Measurements from ENCODE around the gene CCDC192. TPM values are rescaled to one million over a fixed set of nuclear protein-coding genes. Genes with fewer than 3 reads are reported as not detected.
"Not testable (repeated sequence)": the region's sequence is repeated elsewhere in the genome, so short reads cannot be mapped to it uniquely, and the experiment has no call there.

The CCDC192 gene
- total RNA-seq, 2 experiments from 2014 or later, result not detected

DNA sequence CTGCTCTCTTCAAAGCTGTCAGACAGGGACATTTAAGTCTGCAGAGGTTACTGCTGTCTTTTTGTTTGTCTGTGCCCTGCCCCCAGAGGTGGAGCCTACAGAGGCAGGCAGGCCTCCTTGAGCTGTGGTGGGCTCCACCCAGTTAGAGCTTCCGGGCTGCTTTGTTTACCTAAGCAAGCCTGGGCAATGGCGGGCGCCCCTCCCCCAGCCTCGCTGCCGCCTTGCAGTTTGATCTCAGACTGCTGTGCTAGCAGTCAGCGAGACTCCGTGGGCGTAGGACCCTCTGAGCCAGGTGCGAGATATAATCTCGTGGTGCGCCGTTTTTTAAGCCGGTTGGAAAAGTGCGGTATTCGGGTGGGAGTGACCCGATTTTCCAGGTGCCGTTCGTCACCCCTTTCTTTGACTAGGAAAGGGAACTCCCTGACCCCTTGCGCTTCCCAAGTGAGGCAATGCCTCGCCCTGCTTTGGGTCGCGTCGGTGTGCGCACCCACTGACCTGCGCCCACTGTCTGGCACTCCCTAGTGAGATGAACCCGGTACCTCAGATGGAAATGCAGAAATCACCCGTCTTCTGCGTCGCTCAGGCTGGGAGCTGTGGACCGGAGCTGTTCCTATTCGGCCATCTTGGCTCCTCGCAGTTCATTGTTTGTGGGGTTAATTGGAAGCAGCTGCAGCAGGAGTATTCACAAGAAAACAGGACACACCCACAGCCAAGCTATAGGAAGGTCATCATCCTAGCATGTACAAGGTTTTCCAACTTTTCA lies 49.5 kb downstream of the CCDC192 start:
- H3K36me3 Mint-ChIP-seq (ENCODE audit: low read depth); H3K9me3 Mint-ChIP-seq (ENCODE audit: insufficient read depth); H3K4me1 Mint-ChIP-seq (ENCODE audit: low read depth); H3K4me3 Mint-ChIP-seq; H3K27ac Mint-ChIP-seq; DNase-seq; POLR2A ChIA-PET; CTCF ChIA-PET; ATAC-seq; H3K27me3 Mint-ChIP-seq (ENCODE audit: low read depth): not testable (repeated sequence)

DNA sequence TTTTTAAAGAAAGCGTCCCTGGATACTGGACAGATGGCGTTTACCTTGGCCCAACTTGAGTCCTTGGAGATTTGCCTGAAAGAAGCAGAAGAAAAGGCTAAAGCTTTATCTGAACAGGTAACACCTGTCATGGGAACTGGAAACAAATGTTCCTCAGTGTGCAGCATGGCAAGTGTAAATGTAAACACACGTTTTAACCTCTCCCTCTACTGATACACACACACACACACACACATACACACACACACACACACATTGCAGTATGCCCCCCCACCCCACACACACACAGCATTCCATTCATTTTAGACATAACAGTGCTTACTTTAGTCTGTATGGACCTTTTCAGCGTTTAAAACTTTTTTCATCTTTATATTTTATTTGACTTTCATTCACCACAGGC lies 51.1 kb downstream of the CCDC192 start:
- H3K36me3 Mint-ChIP-seq (ENCODE audit: low read depth), result no peaks in the 10 kb centered on the region
- no peak overlapping the region for H3K4me3 Mint-ChIP-seq
- CTCF ChIA-PET, result no interaction called here
- no peaks in the 10 kb centered on the region for H3K4me1 Mint-ChIP-seq (ENCODE audit: low read depth)
- no peak overlapping the region for H3K27ac Mint-ChIP-seq
- ATAC-seq (no peak), DNase-seq (no peak)
- no peaks in the 10 kb centered on the region for H3K9me3 Mint-ChIP-seq (ENCODE audit: insufficient read depth)
- no peaks in the 10 kb centered on the region for H3K27me3 Mint-ChIP-seq (ENCODE audit: low read depth)
- POLR2A ChIA-PET, result interaction anchor here (0.7 kb wide), 1 partner anchor 91 kb away, joined by 3 read pairs; no protein-coding TSS in a partner anchor

DNA sequence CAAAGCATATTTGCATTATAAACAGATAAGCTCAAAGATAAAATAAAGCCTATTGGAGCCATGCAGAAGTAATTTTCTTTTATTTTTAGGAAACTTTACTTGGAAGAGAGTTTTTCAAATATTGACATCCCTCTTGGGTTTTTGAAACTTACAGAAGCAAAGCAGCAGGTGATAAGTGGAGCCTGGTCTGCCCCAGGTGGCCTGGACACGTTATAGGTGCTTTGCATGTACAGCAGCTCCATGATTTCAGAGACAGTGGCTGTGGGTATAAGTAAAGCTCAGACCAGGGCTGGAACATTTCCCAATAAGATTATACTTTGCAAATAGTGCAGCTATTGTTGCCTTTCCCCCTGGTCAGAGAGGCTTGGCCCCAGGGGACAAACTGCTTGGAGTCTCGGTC lies 51.5 kb downstream of the CCDC192 start:
- ChIA-PET CTCF (no interaction called here), POLR2A (no interaction called here)
- no peak overlapping the region for H3K27ac Mint-ChIP-seq
- H3K36me3 Mint-ChIP-seq (ENCODE audit: low read depth), result no peaks in the 10 kb centered on the region
- H3K4me1 Mint-ChIP-seq (ENCODE audit: low read depth), result no peaks in the 10 kb centered on the region
- ATAC-seq (no peak), DNase-seq (no peak)
- no peaks in the 10 kb centered on the region for H3K9me3 Mint-ChIP-seq (ENCODE audit: insufficient read depth)
- no peak overlapping the region for H3K4me3 Mint-ChIP-seq
- no peaks in the 10 kb centered on the region for H3K27me3 Mint-ChIP-seq (ENCODE audit: low read depth)

- DNase-seq (peak; percentile 22), ATAC-seq (no peak)
- ChIA-PET CTCF (no interaction called here), POLR2A (no interaction called here)
- Mint-ChIP-seq H3K27ac (no peak overlapping the region), H3K4me1 (ENCODE audit: low read depth) (no peaks in the 10 kb centered on the region), H3K9me3 (ENCODE audit: insufficient read depth) (no peaks in the 10 kb centered on the region), H3K27me3 (ENCODE audit: low read depth) (no peaks in the 10 kb centered on the region), H3K4me3 (no peak overlapping the region), H3K36me3 (ENCODE audit: low read depth) (no peaks in the 10 kb centered on the region)
Observed at GRCh38 chr5:127757576-127757975, 54.4 kb downstream of the CCDC192 start.

DNA sequence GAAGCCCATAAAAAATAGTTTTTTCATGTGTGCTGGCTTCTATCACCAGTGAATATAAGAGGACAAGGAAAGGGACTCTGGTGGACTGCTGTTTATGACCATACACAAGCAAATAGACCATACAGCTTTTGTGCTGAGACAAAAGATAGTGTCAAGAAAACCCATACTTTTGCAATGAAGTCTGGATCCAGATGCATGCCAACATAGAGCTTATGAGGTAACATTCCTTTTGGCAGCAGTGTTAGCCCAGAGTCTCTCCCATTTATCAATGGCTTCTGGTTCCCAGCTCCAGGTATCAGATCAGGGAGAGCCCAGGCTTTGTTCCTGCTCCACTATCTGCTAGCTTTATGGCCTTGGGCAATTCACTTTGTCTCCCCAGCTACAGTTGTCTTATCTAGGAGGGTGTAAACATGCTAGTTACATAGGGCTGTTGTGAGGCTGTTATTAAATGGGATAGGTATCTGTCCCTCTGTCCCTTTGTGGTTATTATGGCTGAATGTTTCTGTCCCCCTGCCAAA lies 55.6 kb downstream of the CCDC192 start:
- Mint-ChIP-seq H3K4me3 (no peak overlapping the region), H3K27ac (no peak overlapping the region), H3K27me3 (ENCODE audit: low read depth) (no peaks in the 10 kb centered on the region), H3K4me1 (ENCODE audit: low read depth) (no peaks in the 10 kb centered on the region), H3K36me3 (ENCODE audit: low read depth) (no peaks in the 10 kb centered on the region), H3K9me3 (ENCODE audit: insufficient read depth) (no peaks in the 10 kb centered on the region)
- POLR2A ChIA-PET, result no interaction called here
- DNase-seq, result no peak
- ATAC-seq, result no peak
- CTCF ChIA-PET, result interaction anchor here (0.8 to 1.2 kb wide), 2 partner anchors 108 to 443 kb away, joined by 3 read pairs; no protein-coding TSS in a partner anchor

DNA sequence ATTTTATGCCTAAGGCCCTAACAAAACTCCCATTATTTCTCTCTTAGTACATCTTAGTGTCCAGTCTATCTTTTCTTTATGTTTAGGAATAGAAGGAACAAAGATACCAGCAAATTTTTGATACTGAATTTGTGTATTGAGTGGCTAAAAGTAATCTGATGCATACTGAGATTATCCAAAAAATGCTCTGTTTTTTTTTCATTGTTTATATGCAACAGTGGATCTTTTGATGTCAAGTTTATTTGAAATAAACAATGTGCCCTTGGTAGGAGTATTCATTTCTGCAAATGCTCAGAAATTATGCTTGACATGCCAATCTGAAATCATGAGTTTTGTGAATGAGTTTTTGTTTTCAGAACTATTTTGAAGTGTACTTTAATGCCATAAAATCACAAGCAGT lies 58.7 kb downstream of the CCDC192 start:
- DNase-seq (no peak), ATAC-seq (no peak)
- H3K27ac Mint-ChIP-seq, result no peak overlapping the region
- H3K36me3 Mint-ChIP-seq (ENCODE audit: low read depth), result no peaks in the 10 kb centered on the region
- H3K4me3 Mint-ChIP-seq, result no peak overlapping the region
- CTCF ChIA-PET, result no interaction called here
- no peaks in the 10 kb centered on the region for H3K27me3 Mint-ChIP-seq (ENCODE audit: low read depth)
- H3K4me1 Mint-ChIP-seq (ENCODE audit: low read depth), result no peaks in the 10 kb centered on the region
- POLR2A ChIA-PET, result no interaction called here
- no peaks in the 10 kb centered on the region for H3K9me3 Mint-ChIP-seq (ENCODE audit: insufficient read depth)

- Mint-ChIP-seq H3K4me1 (ENCODE audit: low read depth) (no peaks in the 10 kb centered on the region), H3K4me3 (no peak overlapping the region), H3K36me3 (ENCODE audit: low read depth) (no peaks in the 10 kb centered on the region), H3K27me3 (ENCODE audit: low read depth) (no peaks in the 10 kb centered on the region), H3K9me3 (ENCODE audit: insufficient read depth) (no peaks in the 10 kb centered on the region), H3K27ac (no peak overlapping the region)
- ChIA-PET CTCF (no interaction called here), POLR2A (no interaction called here)
- ATAC-seq (no peak), DNase-seq (no peak)
Observed at GRCh38 chr5:127762412-127762811, 59.2 kb downstream of the CCDC192 start.

DNA sequence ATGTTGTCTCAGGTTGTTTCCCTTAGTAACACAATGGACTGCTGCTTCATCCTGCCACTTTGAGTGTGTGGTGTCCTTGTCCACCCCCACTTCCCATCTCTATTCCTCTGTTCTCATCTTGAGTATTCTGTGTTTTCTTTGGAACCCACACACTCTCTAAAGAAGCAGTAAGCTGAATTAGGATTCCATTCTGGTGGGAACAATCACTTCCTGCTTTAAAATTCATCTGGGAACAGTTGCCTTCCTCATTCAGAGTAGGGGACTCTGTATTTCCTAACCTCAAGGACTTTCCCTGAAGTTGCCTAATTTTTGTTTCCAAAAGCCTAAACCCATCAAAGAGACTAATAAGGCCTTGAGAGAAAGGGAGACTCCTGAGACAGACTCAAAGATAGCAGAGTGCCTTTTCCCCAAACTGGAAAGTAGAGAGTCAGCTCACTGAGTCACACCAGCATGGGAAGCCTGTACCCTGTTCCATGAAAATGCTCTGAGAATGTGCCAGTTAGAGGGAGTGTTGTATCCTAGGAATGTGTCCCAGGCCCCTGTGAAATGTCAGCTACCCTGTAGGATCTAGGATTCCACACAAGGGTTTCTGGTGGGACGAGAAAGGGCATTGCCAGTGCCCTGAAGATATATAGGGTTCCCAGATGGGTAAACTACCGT lies 63.6 kb downstream of the CCDC192 start:
- DNase-seq (no peak), ATAC-seq (no peak)
- Mint-ChIP-seq H3K4me3 (no peak overlapping the region), H3K4me1 (ENCODE audit: low read depth) (no peaks in the 10 kb centered on the region), H3K27ac (no peak overlapping the region), H3K9me3 (ENCODE audit: insufficient read depth) (no peaks in the 10 kb centered on the region), H3K36me3 (ENCODE audit: low read depth) (no peaks in the 10 kb centered on the region), H3K27me3 (ENCODE audit: low read depth) (no peaks in the 10 kb centered on the region)
- POLR2A ChIA-PET, result no interaction called here
- CTCF ChIA-PET, result no interaction called here

DNA sequence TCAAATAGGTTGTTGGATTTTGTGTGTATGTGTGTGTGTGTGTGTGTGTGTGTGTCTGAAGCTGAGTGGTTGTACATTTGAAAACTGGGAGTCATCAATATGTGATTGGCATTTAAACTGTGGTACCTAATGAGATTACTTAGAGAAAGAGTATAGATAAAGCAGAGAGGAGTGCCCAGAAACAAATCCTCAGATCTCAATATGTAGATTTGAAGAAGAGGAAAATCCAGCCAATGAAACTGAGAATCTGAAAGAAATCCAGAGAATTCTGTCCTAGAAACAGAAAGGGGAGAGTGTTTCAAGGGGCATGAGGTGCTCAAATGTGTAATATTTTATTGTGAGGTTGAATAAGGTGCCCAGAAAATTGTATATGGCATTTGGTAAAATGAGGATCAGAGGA lies 66.2 kb downstream of the CCDC192 start:
- H3K9me3 Mint-ChIP-seq (ENCODE audit: insufficient read depth), result no peaks in the 10 kb centered on the region
- ChIA-PET CTCF (no interaction called here), POLR2A (no interaction called here)
- H3K27me3 Mint-ChIP-seq (ENCODE audit: low read depth), result peaks cover 3% of the 10 kb centered on the region
- H3K4me1 Mint-ChIP-seq (ENCODE audit: low read depth), result no peaks in the 10 kb centered on the region
- ATAC-seq, result no peak
- no peak for DNase-seq
- no peaks in the 10 kb centered on the region for H3K36me3 Mint-ChIP-seq (ENCODE audit: low read depth)
- no peak overlapping the region for H3K4me3 Mint-ChIP-seq
- no peak overlapping the region for H3K27ac Mint-ChIP-seq

GRCh38 chr5:127770272-127770671 lies 67.1 kb downstream of the CCDC192 start:
- no peaks in the 10 kb centered on the region for H3K9me3 Mint-ChIP-seq (ENCODE audit: insufficient read depth)

GRCh38 chr5:127772531-127772930 lies 69.3 kb downstream of the CCDC192 start:
- Mint-ChIP-seq H3K9me3 (ENCODE audit: insufficient read depth) (no peaks in the 10 kb centered on the region), H3K27me3 (ENCODE audit: low read depth) (peaks cover 3% of the 10 kb centered on the region), H3K27ac (no peak overlapping the region), H3K4me1 (ENCODE audit: low read depth) (no peaks in the 10 kb centered on the region), H3K4me3 (no peak overlapping the region), H3K36me3 (ENCODE audit: low read depth) (no peaks in the 10 kb centered on the region)
- CTCF ChIA-PET, result no interaction called here
- DNase-seq (no peak), ATAC-seq (no peak)
- POLR2A ChIA-PET, result no interaction called here

More at GRCh38 chr5:127770272-127770671, 67.1 kb downstream of the CCDC192 start:
- Mint-ChIP-seq H3K27me3 (ENCODE audit: low read depth) (peaks cover 3% of the 10 kb centered on the region), H3K4me1 (ENCODE audit: low read depth) (no peaks in the 10 kb centered on the region), H3K4me3 (no peak overlapping the region), H3K27ac (no peak overlapping the region), H3K36me3 (ENCODE audit: low read depth) (no peaks in the 10 kb centered on the region)
- ATAC-seq (no peak), DNase-seq (no peak)
- ChIA-PET CTCF (no interaction called here), POLR2A (no interaction called here)

DNA sequence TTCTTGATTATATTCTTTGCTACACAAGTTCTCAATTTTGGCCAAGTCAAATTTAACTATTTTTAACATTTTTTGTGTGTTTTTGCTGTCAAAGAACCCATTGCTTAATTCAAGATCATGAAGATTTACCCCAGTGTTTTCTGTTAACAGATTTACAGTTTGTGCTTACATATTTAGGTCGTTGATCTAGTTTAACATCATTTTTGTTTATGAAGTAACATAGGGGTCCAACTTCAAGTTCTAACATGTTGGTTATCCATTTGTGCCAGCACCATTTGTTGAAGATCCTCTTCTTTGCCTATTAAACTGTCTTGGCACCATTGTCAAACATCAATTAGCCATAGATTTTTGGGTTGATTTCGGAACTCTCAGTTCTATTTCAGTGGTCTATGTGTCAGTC lies 71.0 kb downstream of the CCDC192 start:
- Mint-ChIP-seq H3K36me3 (ENCODE audit: low read depth) (no peaks in the 10 kb centered on the region), H3K4me1 (ENCODE audit: low read depth) (no peaks in the 10 kb centered on the region), H3K27me3 (ENCODE audit: low read depth) (peaks cover 3% of the 10 kb centered on the region), H3K4me3 (no peak overlapping the region), H3K27ac (no peak overlapping the region), H3K9me3 (ENCODE audit: insufficient read depth) (no peaks in the 10 kb centered on the region)
- DNase-seq (no peak), ATAC-seq (no peak)
- ChIA-PET CTCF (no interaction called here), POLR2A (no interaction called here)

Measured in activated CD8-positive, alpha-beta T cell treated with anti-CD3 and anti-CD28 coated beads, Interleukin-2, amount 10 ng/mL, durations not matched to agents 7 days and 5 days (primary cell).